Fibroblast of skin of right biceps (primary cell): ENCODE data around the gene LRRC3.
"Not testable (repeated sequence)": the region's sequence is repeated elsewhere in the genome, so short reads cannot be mapped to it uniquely, and the experiment has no call there.

Source experiments
- DNase-seq: peaks from one replicate; pipeline ENCODE4 v3.0.0-alpha.2; 2013

Gene LRRC3

GRCh38 chr21:44454747-44455523 lies at the start of gene LRRC3:
LRRC3 (plus strand) TSS chr21:44455510; CDS start chr21:44456645, 1,135 bp downstream.
- peak; percentile 86 for DNase-seq

GRCh38 chr21:44405948-44406872 lies 49.1 kb upstream of the LRRC3 start:
- DNase-seq: peak; percentile 12

- no peak for DNase-seq
Measured at GRCh38 chr21:44406953-44407352, 48.4 kb upstream of the LRRC3 start.

GRCh38 chr21:44407493-44407892 lies 47.8 kb upstream of the LRRC3 start:
- DNase-seq: no peak

- no peak for DNase-seq
Measured at GRCh38 chr21:44408226-44408625, 47.1 kb upstream of the LRRC3 start.

GRCh38 chr21:44413566-44414290 lies 41.6 kb upstream of the LRRC3 start:
- no peak for DNase-seq

GRCh38 chr21:44414291-44415072 lies 40.8 kb upstream of the LRRC3 start:
- no peak for DNase-seq

GRCh38 chr21:44415073-44416025 lies 40.0 kb upstream of the LRRC3 start:
- no peak for DNase-seq

GRCh38 chr21:44416193-44416592 lies 39.1 kb upstream of the LRRC3 start:
- DNase-seq: no peak

- not testable (repeated sequence) for DNase-seq
Measured at GRCh38 chr21:44417621-44418107, 37.6 kb upstream of the LRRC3 start.

GRCh38 chr21:44418108-44418875 lies 37.0 kb upstream of the LRRC3 start:
- DNase-seq: no peak

GRCh38 chr21:44418876-44419230 lies 36.5 kb upstream of the LRRC3 start:
- no peak for DNase-seq

GRCh38 chr21:44419679-44420078 lies 35.6 kb upstream of the LRRC3 start:
- DNase-seq: no peak

GRCh38 chr21:44420416-44421205 lies 34.7 kb upstream of the LRRC3 start:
- no peak for DNase-seq

GRCh38 chr21:44421901-44422840 lies 33.1 kb upstream of the LRRC3 start:
- no peak for DNase-seq

GRCh38 chr21:44423312-44423821 lies 31.9 kb upstream of the LRRC3 start:
- DNase-seq: no peak

GRCh38 chr21:44423941-44424607 lies 31.2 kb upstream of the LRRC3 start:
- DNase-seq: no peak
